Natural killer cell (primary cell): ENCODE results near the gene BRI3BP. TPM values are rescaled to one million over a fixed set of nuclear protein-coding genes. Genes with fewer than 3 reads are reported as not detected.

Experiments
- ATAC-seq, 3 donors: fragments of 150-1000 bp in 2 of 3; fragments of 200-7000 bp in 1 of 3; cut with Tn5 transposase; 1 replicate in 1 of 3; 2 replicates in 2 of 3; pipeline ENCODE4 v1.10.0; 2021; ENCODE audit warnings: mild to moderate bottlenecking in 2 of 3, moderate library complexity in 2 of 3
- DNase-seq, 2 donors: peaks; one replicate each; pipeline versions ENCODE4 v3.0.0 to v3.0.0-alpha.2; 2013 to 2021; ENCODE audit warnings: mixed read lengths in 1 of 2
- H3K27ac ChIP-seq: one replicate; pipeline ENCODE4 v1.5.1; 2013; ENCODE audit warnings: mild to moderate bottlenecking, low read length
- H3K27me3 ChIP-seq: one replicate; pipeline ENCODE4 v1.6.1; 2013; ENCODE audit warnings: low read length; ENCODE audit not compliant: control insufficient read depth, insufficient read depth
- H3K36me3 ChIP-seq: one replicate; pipeline ENCODE4 v1.6.1; 2013; ENCODE audit warnings: low read length; ENCODE audit not compliant: control insufficient read depth, insufficient read depth
- H3K4me1 ChIP-seq: one replicate; pipeline ENCODE4 v1.6.1; 2013; ENCODE audit warnings: low read length; ENCODE audit not compliant: control insufficient read depth, insufficient read depth
- H3K4me3 ChIP-seq: one replicate; pipeline ENCODE4 v1.5.1; 2013; ENCODE audit warnings: low read length
- H3K9me3 ChIP-seq: one replicate; pipeline ENCODE4 v1.6.1; 2013; ENCODE audit warnings: low read length; ENCODE audit not compliant: control insufficient read depth, insufficient read depth
- H3K27ac Mint-ChIP-seq, 2 donors: one replicate each; pipeline ENCODE4 v1.8.0; 2022; ENCODE audit warnings: mild to moderate bottlenecking in 2 of 2, mixed read lengths in 2 of 2, moderate library complexity in 1 of 2
- H3K27me3 Mint-ChIP-seq, 2 donors: one replicate each; pipeline ENCODE4 v1.8.0; 2022; ENCODE audit warnings: low read depth in 2 of 2, mixed read lengths in 2 of 2
- H3K36me3 Mint-ChIP-seq: one replicate; pipeline ENCODE4 v1.8.0; 2022; ENCODE audit warnings: mixed read lengths
- H3K4me1 Mint-ChIP-seq, 2 donors: one replicate each; pipeline ENCODE4 v1.8.0; 2022; ENCODE audit warnings: mixed read lengths in 2 of 2
- H3K4me3 Mint-ChIP-seq: one replicate; pipeline ENCODE4 v1.8.0; 2022; ENCODE audit warnings: mild to moderate bottlenecking, moderate library complexity, mixed read lengths
- H3K9me3 Mint-ChIP-seq, 2 donors: one replicate each; pipeline ENCODE4 v1.8.0; 2022; ENCODE audit warnings: mixed read lengths in 2 of 2
- WGBS: methylation state at CpG from one replicate; pipeline ENCODE4 v1.1.7; 2013; ENCODE audit warnings: missing lambda C conversion rate; ENCODE audit not compliant: insufficient coverage; 5-methylcytosine and 5-hydroxymethylcytosine counted together
- intact Hi-C: fragments of 100-400 bp; cut with micrococcal nuclease; formaldehyde crosslinking; loops from one replicate; pipeline ENCODE4 v1.14.2; 2022
- total RNA-seq, 4 donors: library from RNA; stranded (reverse); fragments of 120-200 nt in 1 of 4; gene quantifications; one replicate each; pipeline versions ENCODE4 v1.2.3 to v1.2.4, GENCODE V29; 2013 to 2022
- TF ChIP-seq, protein P1 (sequence below): fragments of 200-600 bp; IDR thresholded peaks from one replicate; pipeline ENCODE4 v1.8.0; 2022; ENCODE audit warnings: antibody characterized with exemption

The BRI3BP gene
- total RNA-seq, 3 donors from 2014 or later (not counting 1 experiment from before 2014, with no cell fraction given): 4.2 to 6.8 (median 5.4) TPM

DNA sequence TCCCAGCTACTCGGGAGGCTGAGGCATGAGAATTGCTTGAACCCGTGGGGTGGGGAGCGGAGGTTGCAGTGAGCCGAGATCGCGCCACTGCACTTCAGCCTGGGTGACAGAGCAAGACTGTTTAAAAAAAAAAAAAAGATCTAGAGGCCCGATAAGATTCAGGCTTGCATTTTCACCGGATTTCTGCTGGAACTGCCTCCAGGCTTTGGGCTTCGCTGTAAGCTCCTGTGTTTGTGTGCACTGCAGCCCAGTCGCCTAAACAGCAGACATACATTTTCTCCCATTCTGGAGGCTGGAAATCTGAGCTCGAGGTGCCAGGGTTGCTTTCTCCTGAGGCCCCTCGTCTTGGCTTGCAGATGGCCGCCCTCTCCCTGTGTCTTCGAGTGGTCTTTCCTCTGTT is 12.2 kb downstream of the BRI3BP start:
- no peak overlapping the region for H3K4me3 Mint-ChIP-seq
- H3K36me3 Mint-ChIP-seq: no peaks in the 10 kb centered on the region
- intact Hi-C loops: no loop called here
- DNase-seq (no peak), ATAC-seq (no peak)
- no peaks in the 10 kb centered on the region for H3K9me3 Mint-ChIP-seq
- Histone ChIP-seq H3K36me3 (no peaks in the 10 kb centered on the region), H3K4me1 (peaks cover 6% of the 10 kb centered on the region), H3K27ac (no peak overlapping the region), H3K27me3 (no peaks in the 10 kb centered on the region), H3K4me3 (no peak overlapping the region), H3K9me3 (no peaks in the 10 kb centered on the region)
- H3K27me3 Mint-ChIP-seq: no peaks in the 10 kb centered on the region
- WGBS: 94% methylated on average over 14 of the region's 14 CpGs
- TF ChIP-seq, protein P1, sequence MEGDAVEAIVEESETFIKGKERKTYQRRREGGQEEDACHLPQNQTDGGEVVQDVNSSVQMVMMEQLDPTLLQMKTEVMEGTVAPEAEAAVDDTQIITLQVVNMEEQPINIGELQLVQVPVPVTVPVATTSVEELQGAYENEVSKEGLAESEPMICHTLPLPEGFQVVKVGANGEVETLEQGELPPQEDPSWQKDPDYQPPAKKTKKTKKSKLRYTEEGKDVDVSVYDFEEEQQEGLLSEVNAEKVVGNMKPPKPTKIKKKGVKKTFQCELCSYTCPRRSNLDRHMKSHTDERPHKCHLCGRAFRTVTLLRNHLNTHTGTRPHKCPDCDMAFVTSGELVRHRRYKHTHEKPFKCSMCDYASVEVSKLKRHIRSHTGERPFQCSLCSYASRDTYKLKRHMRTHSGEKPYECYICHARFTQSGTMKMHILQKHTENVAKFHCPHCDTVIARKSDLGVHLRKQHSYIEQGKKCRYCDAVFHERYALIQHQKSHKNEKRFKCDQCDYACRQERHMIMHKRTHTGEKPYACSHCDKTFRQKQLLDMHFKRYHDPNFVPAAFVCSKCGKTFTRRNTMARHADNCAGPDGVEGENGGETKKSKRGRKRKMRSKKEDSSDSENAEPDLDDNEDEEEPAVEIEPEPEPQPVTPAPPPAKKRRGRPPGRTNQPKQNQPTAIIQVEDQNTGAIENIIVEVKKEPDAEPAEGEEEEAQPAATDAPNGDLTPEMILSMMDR: no peak
- H3K27ac Mint-ChIP-seq: no peak overlapping the region
- peaks cover 15 to 16% of the 10 kb centered on the region in 2 donors for H3K4me1 Mint-ChIP-seq

DNA sequence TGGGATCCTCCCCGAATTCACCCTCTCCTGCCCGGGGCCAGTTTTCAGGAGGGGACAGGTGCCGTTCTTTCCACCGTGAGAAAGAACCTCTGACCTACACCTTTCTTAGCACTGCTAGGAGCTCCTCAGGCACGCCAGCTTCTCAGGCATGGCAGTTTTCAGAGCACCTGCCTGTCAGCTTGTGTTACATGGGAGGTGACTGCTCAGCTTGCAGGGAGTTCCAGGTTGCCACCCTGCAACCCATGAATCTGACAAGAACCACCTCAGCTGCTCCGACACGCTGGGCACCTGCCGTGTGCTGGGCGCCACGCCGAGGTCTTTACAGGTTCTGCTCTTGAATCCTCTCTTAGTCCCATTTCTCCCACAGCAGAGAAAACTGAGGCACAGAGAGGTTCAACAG is 12.9 kb downstream of the BRI3BP start:
- WGBS: 96% methylated on average over 11 of the region's 11 CpGs
- Histone ChIP-seq H3K9me3 (no peaks in the 10 kb centered on the region), H3K36me3 (no peaks in the 10 kb centered on the region), H3K27ac (no peak overlapping the region), H3K4me1 (peaks cover 6% of the 10 kb centered on the region), H3K27me3 (no peaks in the 10 kb centered on the region), H3K4me3 (no peak overlapping the region)
- H3K27ac Mint-ChIP-seq: no peak overlapping the region
- peaks cover 13 to 14% of the 10 kb centered on the region in 2 donors for H3K4me1 Mint-ChIP-seq
- DNase-seq: no peak
- ATAC-seq: no peak
- no peaks in the 10 kb centered on the region for H3K27me3 Mint-ChIP-seq
- intact Hi-C loops: no loop called here
- no peak overlapping the region for H3K4me3 Mint-ChIP-seq
- TF ChIP-seq, protein P1: no peak
- no peaks in the 10 kb centered on the region for H3K9me3 Mint-ChIP-seq
- no peaks in the 10 kb centered on the region for H3K36me3 Mint-ChIP-seq

DNA sequence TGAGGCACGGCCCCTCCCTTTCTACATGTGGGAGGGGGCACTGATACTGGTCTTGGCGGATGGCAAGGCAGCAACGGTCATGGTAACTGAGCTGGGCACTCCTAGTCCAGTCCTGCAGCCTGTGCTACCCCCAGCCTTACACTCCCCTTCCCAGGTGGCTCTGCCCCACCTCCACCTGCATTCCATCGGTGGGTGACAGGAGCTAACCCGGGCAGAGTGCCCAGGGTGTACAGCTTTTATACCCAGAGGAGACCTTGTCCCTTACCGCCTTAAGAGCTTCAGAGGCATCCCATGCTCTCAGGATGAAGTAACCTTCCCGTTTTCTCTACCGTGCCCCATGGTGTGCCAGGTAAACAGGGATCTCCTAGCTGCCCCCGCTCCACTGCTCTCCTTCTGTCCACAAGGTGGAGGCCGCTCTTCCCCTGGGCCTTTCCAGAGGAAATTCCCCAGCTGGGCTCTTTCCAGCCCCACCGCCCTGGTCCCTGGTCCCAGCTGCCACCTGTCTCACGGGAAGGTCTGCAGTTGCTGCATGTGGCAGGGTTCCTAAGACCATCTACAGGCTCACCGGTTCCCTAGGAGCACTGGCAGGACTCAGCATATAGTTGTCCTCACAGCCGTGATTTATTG is 20.5 kb downstream of the BRI3BP start:
- Mint-ChIP-seq H3K27ac (peak overlapping the region in 1 of 2 donors; percentile 40), H3K36me3 (no peaks in the 10 kb centered on the region), H3K9me3 (no peaks in the 10 kb centered on the region), H3K27me3 (no peaks in the 10 kb centered on the region), H3K4me1 (no peaks in the 10 kb centered on the region), H3K4me3 (no peak overlapping the region)
- no peak for DNase-seq
- Histone ChIP-seq H3K27me3 (no peaks in the 10 kb centered on the region), H3K9me3 (no peaks in the 10 kb centered on the region), H3K4me1 (no peaks in the 10 kb centered on the region), H3K27ac (no peak overlapping the region), H3K36me3 (peaks cover 3% of the 10 kb centered on the region), H3K4me3 (no peak overlapping the region)
- intact Hi-C loops: no loop called here
- TF ChIP-seq, protein P1: no peak
- ATAC-seq: no peak
- 95% methylated on average over 14 of the region's 14 CpGs for WGBS

- H3K9me3 ChIP-seq: no peaks in the 10 kb centered on the region
- H3K27ac ChIP-seq: no peak overlapping the region
- no peaks in the 10 kb centered on the region for H3K4me1 ChIP-seq
- no peaks in the 10 kb centered on the region for H3K27me3 ChIP-seq
- no peak overlapping the region for H3K4me3 Mint-ChIP-seq
- DNase-seq (no peak), ATAC-seq (no peak)
- H3K27ac Mint-ChIP-seq: no peak overlapping the region
- H3K4me3 ChIP-seq: no peak overlapping the region
- TF ChIP-seq, protein P1: no peak
- 93% methylated on average over 5 of the region's 5 CpGs for WGBS
- H3K4me1 Mint-ChIP-seq: no peaks in the 10 kb centered on the region
- H3K36me3 ChIP-seq: peaks cover 3% of the 10 kb centered on the region
- H3K9me3 Mint-ChIP-seq: no peaks in the 10 kb centered on the region
- no peaks in the 10 kb centered on the region for H3K27me3 Mint-ChIP-seq
- intact Hi-C loops: no loop called here
- no peaks in the 10 kb centered on the region for H3K36me3 Mint-ChIP-seq
These were observed 21.1 kb downstream of the BRI3BP start for GRCh38 chr12:125014526-125014925.
